OCI-LY7 (cell line): ENCODE measurements around the gene SERPINB10.

Experiments
- CTCF ChIP-seq: fragments of 200-600 bp; sonication (generic); conservative IDR thresholded peaks from 2 replicates; pipeline ENCODE4 v1.5.1; 2014; ENCODE audit warnings: mild to moderate bottlenecking, antibody characterized with exemption, low read length, moderate library complexity, mixed read lengths
- EZH2phosphoT487 ChIP-seq: fragments of 200-600 bp; sonication (generic); IDR thresholded peaks from 2 replicates; pipeline ENCODE4 v1.6.1; 2018; ENCODE audit warnings: low read depth, borderline replicate concordance, mild to moderate bottlenecking, mixed run types, antibody characterized with exemption, low read length, moderate library complexity, mixed read lengths

DNA sequence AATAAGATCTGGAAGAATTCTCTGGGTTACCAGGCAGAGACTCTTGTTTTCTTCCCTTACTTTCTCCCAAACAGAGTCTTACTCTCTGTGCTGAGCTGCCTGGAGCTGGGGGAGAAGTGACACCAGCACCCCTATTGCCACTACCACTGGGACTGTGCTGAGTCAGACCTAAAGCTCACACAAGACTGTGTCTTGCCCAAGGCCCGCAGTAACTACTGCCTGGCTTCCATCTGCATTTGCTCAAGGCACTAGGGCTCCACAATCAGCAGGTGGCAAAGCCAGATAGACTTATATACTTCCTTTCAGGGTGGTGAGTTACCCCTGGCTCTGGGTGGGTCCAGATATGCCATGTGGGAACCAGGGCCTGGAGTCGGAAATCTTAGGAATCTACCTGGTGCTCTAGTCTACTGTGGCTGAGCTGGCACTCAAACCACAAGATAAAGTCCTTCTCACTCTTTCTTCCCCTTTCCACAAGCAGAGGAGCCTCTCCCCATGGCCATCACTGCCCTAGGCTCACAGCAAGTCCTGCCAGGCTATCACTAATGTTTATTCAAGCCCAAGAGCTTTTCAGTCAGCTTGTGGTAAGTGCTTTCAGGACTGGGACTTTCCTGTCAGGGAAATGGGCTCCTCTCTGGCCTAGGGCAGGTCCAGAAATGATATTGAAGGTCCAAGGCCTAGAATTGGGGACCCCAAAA, 47.8 kb upstream of the SERPINB10 start:
- TF ChIP-seq CTCF: no peak
- no peak for TF ChIP-seq EZH2phosphoT487
